BJ (cell line): ENCODE data around the gene GALNTL6. TPM values are rescaled to one million over a fixed set of nuclear protein-coding genes. Genes with fewer than 3 reads are reported as not detected.

Experiments
- CTCF ChIA-PET: fragments of 350-600 bp; formaldehyde crosslinking; extraction: SDS; loops from one replicate; lab custom pipeline; 2021; ENCODE audit warnings: antibody characterized with exemption, inconsistent platforms; lab: Yijun Ruan, JAX
- POLR2A ChIA-PET: fragments of 300-600 bp; sonication (Branson Sonifier 250); formaldehyde crosslinking; extraction: SDS; loops from one replicate; lab custom pipeline; 2021; ENCODE audit warnings: antibody characterized with exemption; lab: Charles Lee
- DNase-seq: peaks from one replicate; pipeline ENCODE4 v3.0.0-alpha.2; 2011; ENCODE audit warnings: low read depth
- H3K27me3 ChIP-seq: 2 replicates; pipeline ENCODE4 v1.6.0; 2011; ENCODE audit warnings: low read length; ENCODE audit not compliant: control insufficient read depth, insufficient read depth
- H3K36me3 ChIP-seq: 2 replicates; pipeline ENCODE4 v1.5.1; 2011; ENCODE audit warnings: low read length; ENCODE audit not compliant: control insufficient read depth, insufficient read depth
- H3K4me3 ChIP-seq: 2 replicates; pipeline ENCODE4 v1.5.1; 2011; ENCODE audit warnings: low read depth, mild to moderate bottlenecking, control low read depth, low read length
- CTCF ChIP-seq: IDR thresholded peaks from 2 replicates; pipeline ENCODE4 v1.5.1; 2011; ENCODE audit warnings: low read depth, mild to moderate bottlenecking, control low read depth, inconsistent platforms, low read length, moderate library complexity; ENCODE audit not compliant: insufficient read depth
- polyA plus RNA-seq: library from polyadenylated mRNA; depleted of rRNA; stranded (reverse); fragments of >200 nt; gene quantifications from 2 replicates; pipeline ENCODE4 v1.2.3, GENCODE V29; 2011

Gene GALNTL6
- polyA plus RNA-seq, 1 experiment, result 0.02 TPM

GRCh38 chr4:171891038-171891437 is 77.8 kb downstream of the GALNTL6 start:
- no peak for DNase-seq
- no peaks in the 10 kb centered on the region for H3K36me3 ChIP-seq
- no peak for TF ChIP-seq CTCF
- ChIA-PET CTCF (no interaction called here), POLR2A (no interaction called here)
- H3K4me3 ChIP-seq, result no peak overlapping the region
- no peaks in the 10 kb centered on the region for H3K27me3 ChIP-seq

GRCh38 chr4:171896426-171896825 is 83.2 kb downstream of the GALNTL6 start:
- no peak for DNase-seq
- ChIA-PET POLR2A (no interaction called here), CTCF (no interaction called here)
- no peaks in the 10 kb centered on the region for H3K27me3 ChIP-seq
- H3K36me3 ChIP-seq, result no peaks in the 10 kb centered on the region
- TF ChIP-seq CTCF, result no peak
- no peak overlapping the region for H3K4me3 ChIP-seq

GRCh38 chr4:171919314-171919713 is 106.1 kb downstream of the GALNTL6 start:
- no peak for DNase-seq
- CTCF ChIA-PET, result no interaction called here
- POLR2A ChIA-PET, result no interaction called here
- Histone ChIP-seq H3K4me3 (no peak overlapping the region), H3K27me3 (no peaks in the 10 kb centered on the region), H3K36me3 (no peaks in the 10 kb centered on the region)
- no peak for TF ChIP-seq CTCF

DNA sequence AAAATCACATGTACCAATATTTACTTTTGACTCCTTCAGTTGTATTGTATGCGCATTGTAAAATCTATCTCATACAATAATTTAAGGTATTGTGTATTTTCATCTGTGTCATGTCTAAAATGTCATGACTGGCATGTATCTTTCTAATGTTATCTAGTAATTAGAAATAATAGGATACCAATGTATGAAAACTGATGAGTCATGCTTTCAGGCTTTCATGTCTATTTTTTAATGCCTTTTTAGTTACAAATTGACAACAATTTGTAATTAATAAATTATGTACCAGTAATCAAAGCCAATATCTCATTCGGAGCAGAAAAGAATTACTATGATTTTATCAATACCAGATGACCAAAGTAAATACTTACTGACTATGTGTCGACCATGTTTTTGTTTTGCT is 107.7 kb downstream of the GALNTL6 start:
- Histone ChIP-seq H3K27me3 (no peaks in the 10 kb centered on the region), H3K36me3 (no peaks in the 10 kb centered on the region), H3K4me3 (no peak overlapping the region)
- ChIA-PET POLR2A (no interaction called here), CTCF (no interaction called here)
- no peak for DNase-seq
- TF ChIP-seq CTCF, result no peak

DNA sequence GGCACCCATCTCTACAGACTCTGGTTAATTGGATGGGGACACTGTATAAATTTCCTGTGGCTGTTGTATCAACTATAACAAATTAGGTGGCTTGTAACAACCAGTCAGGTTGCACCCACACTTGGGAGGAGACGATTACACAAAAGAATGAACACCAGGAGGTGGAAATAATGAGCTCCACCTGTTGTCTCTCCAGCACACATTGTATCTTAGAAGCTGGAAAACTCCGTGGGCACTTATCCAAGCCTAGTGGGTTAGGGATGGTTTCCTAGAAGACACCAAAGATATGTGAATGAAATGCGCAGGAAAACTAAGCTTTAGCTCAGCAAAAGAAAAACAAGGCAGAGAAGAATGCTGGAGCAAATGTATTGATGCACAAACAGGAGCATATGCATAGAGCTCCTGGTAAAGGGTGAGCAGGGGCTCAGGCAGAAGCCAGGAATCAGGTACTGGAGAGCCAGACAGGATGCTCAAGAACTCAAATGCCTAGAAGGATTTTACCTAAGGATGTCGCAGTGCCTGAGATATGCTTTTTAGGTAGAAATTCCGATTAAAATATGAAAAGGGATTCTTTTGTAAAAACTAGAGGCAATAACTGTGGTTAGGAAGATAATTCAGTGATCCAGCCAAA is 111.7 kb downstream of the GALNTL6 start:
- no peak for DNase-seq
- TF ChIP-seq CTCF, result no peak
- POLR2A ChIA-PET, result no interaction called here
- H3K27me3 ChIP-seq, result no peaks in the 10 kb centered on the region
- no peaks in the 10 kb centered on the region for H3K36me3 ChIP-seq
- H3K4me3 ChIP-seq, result no peak overlapping the region
- CTCF ChIA-PET, result no interaction called here
